Upper lobe of left lung (tissue), 4 donors: ENCODE data around the gene NCK2.

ENCODE experiments used
- CTCF ChIP-seq, 6 experiments: fragments of 450-650 bp in 4 of 6; fragments of 200-600 bp in 2 of 6; sonication (generic) in 2 of 6; IDR thresholded peaks; one replicate each; pipeline ENCODE4 v1.5.1; 2016 to 2019; ENCODE audit warnings: antibody characterized with exemption in 6 of 6
- EP300 ChIP-seq, 4 donors: sonication (generic); formaldehyde crosslinking; IDR thresholded peaks; one replicate each; pipeline ENCODE4 v1.5.1; 2017; ENCODE audit warnings: antibody characterized with exemption in 4 of 4, control low read depth in 2 of 4

GRCh38 chr2:105784589-105784988 lies 39.9 kb downstream of the NCK2 start:
- no peak for TF ChIP-seq CTCF (IDR thresholded peaks at IDR 0.05)
- TF ChIP-seq EP300 (IDR thresholded peaks at IDR 0.05) = no peak
